ENCODE results near the gene KIF26B. TPM values are rescaled to one million over a fixed set of nuclear protein-coding genes. Genes with fewer than 3 reads are reported as not detected.

KIF26B gene
- total and polyA plus RNA-seq, 2 experiments from 2014 or later, result 2.5 to 8.0 TPM

- H3K4me3 ChIP-seq, result no peak overlapping the region
- DNase-seq, result no peak
- H3F3A ChIP-seq (ENCODE audit: insufficient read depth), result no peaks in the 10 kb centered on the region
- no peaks in the 10 kb centered on the region for H4K20me1 ChIP-seq (ENCODE audit: insufficient read depth)
- in situ Hi-C loops (cut with MboI), result no loop called here
- H3K27ac ChIP-seq, result no peak overlapping the region
- TF ChIP-seq EZH2phosphoT487 (IDR thresholded peaks at IDR 0.05; ENCODE audit: insufficient read depth, low read depth) (no peak), EZH2 (IDR thresholded peaks at IDR 0.05; ENCODE audit: insufficient read depth, poor library complexity, severe bottlenecking) (no peak)
- H3K36me3 ChIP-seq (ENCODE audit: low read depth), result no peaks in the 10 kb centered on the region
- no peak overlapping the region for H2AFZ ChIP-seq
- WGBS, 2 experiments (ENCODE audit: low coverage in 1 of 2, low lambda C conversion rate in 2 of 2, missing lambda C conversion rate in 2 of 2), result 57 to 61% methylated on average over 1 of the region's 1 CpG
- no peaks in the 10 kb centered on the region for H3K4me1 ChIP-seq (ENCODE audit: insufficient read depth)
- no peaks in the 10 kb centered on the region for H3K27me3 ChIP-seq (replicated peaks; ENCODE audit: insufficient read depth)
- no peaks in the 10 kb centered on the region for H3K9me3 ChIP-seq (ENCODE audit: low read depth)
- H3K4me2 ChIP-seq (ENCODE audit: unreplicated experiment), result no peak overlapping the region
- H3K9me2 ChIP-seq (ENCODE audit: insufficient read depth), result no peaks in the 10 kb centered on the region
- no peaks in the 10 kb centered on the region for H3K79me2 ChIP-seq (ENCODE audit: insufficient read depth)
- H3K9ac ChIP-seq, result no peak overlapping the region
These were observed 249.7 kb downstream of the KIF26B start for GRCh38 chr1:245404527-245404926.

- H3K27me3 ChIP-seq (replicated peaks; ENCODE audit: insufficient read depth), result no peaks in the 10 kb centered on the region
- H4K20me1 ChIP-seq (ENCODE audit: insufficient read depth), result no peaks in the 10 kb centered on the region
- no peak overlapping the region for H3K4me3 ChIP-seq
- H3K9me3 ChIP-seq (ENCODE audit: low read depth), result no peaks in the 10 kb centered on the region
- in situ Hi-C loops (cut with MboI), result no loop called here
- H3K79me2 ChIP-seq (ENCODE audit: insufficient read depth), result no peaks in the 10 kb centered on the region
- H3K27ac ChIP-seq, result no peak overlapping the region
- 60 to 61% methylated on average over 4 of the region's 4 CpGs for WGBS, 2 experiments (ENCODE audit: low coverage in 1 of 2, low lambda C conversion rate in 2 of 2, missing lambda C conversion rate in 2 of 2)
- H3K9ac ChIP-seq, result no peak overlapping the region
- TF ChIP-seq EZH2phosphoT487 (IDR thresholded peaks at IDR 0.05; ENCODE audit: insufficient read depth, low read depth), result no peak
- no peak for TF ChIP-seq EZH2 (IDR thresholded peaks at IDR 0.05; ENCODE audit: insufficient read depth, poor library complexity, severe bottlenecking)
- no peak overlapping the region for H3K4me2 ChIP-seq (ENCODE audit: unreplicated experiment)
- no peaks in the 10 kb centered on the region for H3F3A ChIP-seq (ENCODE audit: insufficient read depth)
- no peak for DNase-seq
- no peaks in the 10 kb centered on the region for H3K4me1 ChIP-seq (ENCODE audit: insufficient read depth)
- H3K36me3 ChIP-seq (ENCODE audit: low read depth), result no peaks in the 10 kb centered on the region
- H3K9me2 ChIP-seq (ENCODE audit: insufficient read depth), result no peaks in the 10 kb centered on the region
- no peak overlapping the region for H2AFZ ChIP-seq
These were observed 250.2 kb downstream of the KIF26B start for GRCh38 chr1:245404952-245405351.

GRCh38 chr1:245406426-245406825, 251.6 kb downstream of the KIF26B start:
- Histone ChIP-seq H3K4me2 (ENCODE audit: unreplicated experiment) (no peak overlapping the region), H3K79me2 (ENCODE audit: insufficient read depth) (no peaks in the 10 kb centered on the region), H3K4me3 (no peak overlapping the region), H3K27ac (no peak overlapping the region), H3K9me2 (ENCODE audit: insufficient read depth) (no peaks in the 10 kb centered on the region), H3K9me3 (ENCODE audit: low read depth) (no peaks in the 10 kb centered on the region), H3K9ac (no peak overlapping the region), H3K4me1 (ENCODE audit: insufficient read depth) (no peaks in the 10 kb centered on the region), H3K36me3 (ENCODE audit: low read depth) (no peaks in the 10 kb centered on the region), H4K20me1 (ENCODE audit: insufficient read depth) (no peaks in the 10 kb centered on the region), H3F3A (ENCODE audit: insufficient read depth) (no peaks in the 10 kb centered on the region), H3K27me3 (replicated peaks; ENCODE audit: insufficient read depth) (no peaks in the 10 kb centered on the region), H2AFZ (no peak overlapping the region)
- in situ Hi-C loops (cut with MboI), result no loop called here
- no peak for DNase-seq
- TF ChIP-seq EZH2phosphoT487 (IDR thresholded peaks at IDR 0.05; ENCODE audit: insufficient read depth, low read depth) (no peak), EZH2 (IDR thresholded peaks at IDR 0.05; ENCODE audit: insufficient read depth, poor library complexity, severe bottlenecking) (no peak)
- 95 to 96% methylated on average over 2 of the region's 2 CpGs for WGBS, 2 experiments (ENCODE audit: low coverage in 1 of 2, low lambda C conversion rate in 2 of 2, missing lambda C conversion rate in 2 of 2)

- H3F3A ChIP-seq (ENCODE audit: insufficient read depth), result no peaks in the 10 kb centered on the region
- H3K9me2 ChIP-seq (ENCODE audit: insufficient read depth), result no peaks in the 10 kb centered on the region
- no peak overlapping the region for H3K9ac ChIP-seq
- DNase-seq, result no peak
- no peaks in the 10 kb centered on the region for H3K36me3 ChIP-seq (ENCODE audit: low read depth)
- no peaks in the 10 kb centered on the region for H4K20me1 ChIP-seq (ENCODE audit: insufficient read depth)
- H3K9me3 ChIP-seq (ENCODE audit: low read depth), result no peaks in the 10 kb centered on the region
- in situ Hi-C loops (cut with MboI), result no loop called here
- no peaks in the 10 kb centered on the region for H3K79me2 ChIP-seq (ENCODE audit: insufficient read depth)
- no peak overlapping the region for H3K27ac ChIP-seq
- TF ChIP-seq EZH2 (IDR thresholded peaks at IDR 0.05; ENCODE audit: insufficient read depth, poor library complexity, severe bottlenecking) (no peak), EZH2phosphoT487 (IDR thresholded peaks at IDR 0.05; ENCODE audit: insufficient read depth, low read depth) (no peak)
- no peak overlapping the region for H2AFZ ChIP-seq
- H3K4me3 ChIP-seq, result no peak overlapping the region
- H3K4me2 ChIP-seq (ENCODE audit: unreplicated experiment), result no peak overlapping the region
- H3K27me3 ChIP-seq (replicated peaks; ENCODE audit: insufficient read depth), result no peaks in the 10 kb centered on the region
- H3K4me1 ChIP-seq (ENCODE audit: insufficient read depth), result no peaks in the 10 kb centered on the region
- WGBS, 2 experiments (ENCODE audit: low coverage in 1 of 2, low lambda C conversion rate in 2 of 2, missing lambda C conversion rate in 2 of 2), result 41 to 52% methylated on average over 2 of the region's 2 CpGs
These were observed 253.2 kb downstream of the KIF26B start for GRCh38 chr1:245407983-245408382.

All from GM23248 (cell line).